NT2/D1 (cell line): ENCODE results near the gene RGS12.

Experiments
- DNase-seq: peaks from one replicate; pipeline ENCODE4 v3.0.0-alpha.2; 2011; ENCODE audit warnings: low read depth, low spot score
- H3K27me3 ChIP-seq: 2 replicates; pipeline ENCODE4 v1.6.0; 2011; ENCODE audit warnings: mild to moderate bottlenecking; ENCODE audit not compliant: insufficient read length, insufficient read depth
- H3K36me3 ChIP-seq: 2 replicates; pipeline ENCODE4 v1.6.1; 2011; ENCODE audit warnings: mild to moderate bottlenecking, low read length, mixed read lengths; ENCODE audit not compliant: insufficient read depth, insufficient read length
- H3K4me1 ChIP-seq: 2 replicates; pipeline ENCODE4 v1.5.1; 2011; ENCODE audit not compliant: insufficient read depth, insufficient read length
- H3K4me3 ChIP-seq: 2 replicates; pipeline ENCODE4 v1.5.1; 2011; ENCODE audit warnings: low read depth; ENCODE audit not compliant: insufficient read length
- H3K9ac ChIP-seq: 2 replicates; pipeline ENCODE4 v1.6.0; 2011; ENCODE audit warnings: low read depth; ENCODE audit not compliant: insufficient read length
- H3K9me3 ChIP-seq: 2 replicates; pipeline ENCODE4 v1.5.1; 2011; ENCODE audit warnings: mild to moderate bottlenecking, low read length; ENCODE audit not compliant: insufficient read depth
- SUZ12 ChIP-seq: IDR thresholded peaks from 2 replicates; pipeline ENCODE4 v1.6.1; 2011; ENCODE audit not compliant: insufficient read length, insufficient read depth; ENCODE audit errors: extremely low read depth
- YY1 ChIP-seq: IDR thresholded peaks from 2 replicates; pipeline ENCODE4 v1.6.1; 2011; ENCODE audit not compliant: insufficient read length, insufficient read depth
- ZNF274 ChIP-seq: IDR thresholded peaks from 2 replicates; pipeline ENCODE4 v1.6.1; 2011; ENCODE audit warnings: mild to moderate bottlenecking, low read depth, low read length

The RGS12 gene

GRCh38 chr4:3313556-3314228 lies 20.9 kb downstream of the RGS12 start:
- Histone ChIP-seq H3K36me3 (peaks cover 45% of the 10 kb centered on the region), H3K27me3 (no peaks in the 10 kb centered on the region), H3K9me3 (no peaks in the 10 kb centered on the region), H3K4me1 (peaks cover 7% of the 10 kb centered on the region), H3K4me3 (no peak overlapping the region), H3K9ac (peak overlapping the region; percentile 18)
- TF ChIP-seq SUZ12 = no peak
- no peak for TF ChIP-seq YY1
- TF ChIP-seq ZNF274 = no peak
- no peak for DNase-seq

- no peak for DNase-seq
- Histone ChIP-seq H3K4me3 (no peak overlapping the region), H3K9me3 (no peaks in the 10 kb centered on the region), H3K27me3 (no peaks in the 10 kb centered on the region), H3K36me3 (peaks cover 49% of the 10 kb centered on the region), H3K4me1 (peaks cover 7% of the 10 kb centered on the region), H3K9ac (no peak overlapping the region)
- TF ChIP-seq ZNF274 (no peak), SUZ12 (no peak)
These were observed 22.0 kb downstream of the RGS12 start for GRCh38 chr4:3314706-3315260.

- no peaks in the 10 kb centered on the region for H3K27me3 ChIP-seq
- no peak overlapping the region for H3K9ac ChIP-seq
- peaks cover 53% of the 10 kb centered on the region for H3K36me3 ChIP-seq
- DNase-seq = no peak
- H3K4me1 ChIP-seq = peaks cover 7% of the 10 kb centered on the region
- TF ChIP-seq SUZ12 (no peak), ZNF274 (no peak), YY1 (no peak)
- H3K4me3 ChIP-seq = no peak overlapping the region
- no peaks in the 10 kb centered on the region for H3K9me3 ChIP-seq
These were observed 22.7 kb downstream of the RGS12 start for GRCh38 chr4:3315566-3315965.

GRCh38 chr4:3316146-3316545 lies 23.3 kb downstream of the RGS12 start:
- no peaks in the 10 kb centered on the region for H3K9me3 ChIP-seq
- H3K27me3 ChIP-seq = no peaks in the 10 kb centered on the region
- TF ChIP-seq YY1 (no peak), ZNF274 (no peak), SUZ12 (no peak)
- H3K4me3 ChIP-seq = no peak overlapping the region
- no peak for DNase-seq
- no peak overlapping the region for H3K9ac ChIP-seq
- peaks cover 55% of the 10 kb centered on the region for H3K36me3 ChIP-seq
- peaks cover 8% of the 10 kb centered on the region for H3K4me1 ChIP-seq

GRCh38 chr4:3317011-3317655 lies 24.3 kb downstream of the RGS12 start:
- peaks cover 17% of the 10 kb centered on the region for H3K4me1 ChIP-seq
- no peak for DNase-seq
- H3K36me3 ChIP-seq = peaks cover 57% of the 10 kb centered on the region
- no peak overlapping the region for H3K4me3 ChIP-seq
- no peak for TF ChIP-seq SUZ12
- TF ChIP-seq YY1 = no peak
- TF ChIP-seq ZNF274 = no peak
- no peaks in the 10 kb centered on the region for H3K9me3 ChIP-seq
- H3K9ac ChIP-seq = no peak overlapping the region
- H3K27me3 ChIP-seq = no peaks in the 10 kb centered on the region

GRCh38 chr4:3317656-3318211 lies 24.9 kb downstream of the RGS12 start:
- no peak for DNase-seq

GRCh38 chr4:3318561-3319021 lies 25.8 kb downstream of the RGS12 start:
- no peak for DNase-seq
- Histone ChIP-seq H3K4me1 (peaks cover 18% of the 10 kb centered on the region), H3K9ac (no peak overlapping the region), H3K36me3 (peaks cover 56% of the 10 kb centered on the region), H3K27me3 (no peaks in the 10 kb centered on the region), H3K4me3 (no peak overlapping the region), H3K9me3 (no peaks in the 10 kb centered on the region)
- no peak for TF ChIP-seq YY1
- TF ChIP-seq SUZ12 = no peak
- TF ChIP-seq ZNF274 = no peak

More at GRCh38 chr4:3317656-3318211, 24.9 kb downstream of the RGS12 start:
- Histone ChIP-seq H3K9ac (no peak overlapping the region), H3K27me3 (no peaks in the 10 kb centered on the region), H3K36me3 (peaks cover 54% of the 10 kb centered on the region), H3K4me3 (no peak overlapping the region), H3K4me1 (peaks cover 18% of the 10 kb centered on the region), H3K9me3 (no peaks in the 10 kb centered on the region)
- TF ChIP-seq SUZ12 (no peak), YY1 (no peak), ZNF274 (no peak)
